HepG2 (cell line): ENCODE results near the gene PEX11G. TPM values are rescaled to one million over a fixed set of nuclear protein-coding genes. Genes with fewer than 3 reads are reported as not detected.

Source experiments
- ATF3 ChIP-seq: sonication (generic); formaldehyde crosslinking; IDR thresholded peaks from 2 replicates; pipeline ENCODE4 v1.4.0; 2020; ENCODE audit warnings: missing genetic modification reagents
- CEBPG ChIP-seq: IDR thresholded peaks from 2 replicates; pipeline ENCODE4 v1.6.1; 2016
- FOXJ3 ChIP-seq: sonication (generic); formaldehyde crosslinking; IDR thresholded peaks from 2 replicates; pipeline ENCODE4 v1.4.0; 2020; ENCODE audit warnings: missing genetic modification reagents, mild to moderate bottlenecking, borderline replicate concordance
- HOXA7 ChIP-seq: sonication (generic); formaldehyde crosslinking; IDR thresholded peaks from 2 replicates; pipeline ENCODE4 v1.8.1; 2022; ENCODE audit warnings: mild to moderate bottlenecking, missing genetic modification reagents, moderate library complexity
- MBNL3 ChIP-seq: fragments of 250-450 bp; sonication (Bioruptor Pico); conservative IDR thresholded peaks from 2 replicates; pipeline ENCODE4 v1.8.0; 2022; ENCODE audit warnings: mild to moderate bottlenecking, inconsistent platforms
- MED8 ChIP-seq: sonication (generic); formaldehyde crosslinking; IDR thresholded peaks from 2 replicates; pipeline ENCODE4 v1.8.1; 2023; ENCODE audit warnings: mild to moderate bottlenecking, missing genetic modification reagents; ENCODE audit not compliant: insufficient replicate concordance
- NCOA5 ChIP-seq: sonication (generic); formaldehyde crosslinking; IDR thresholded peaks from 2 replicates; pipeline ENCODE4 v1.4.0; 2020; ENCODE audit warnings: missing genetic modification reagents
- NFRKB ChIP-seq: fragments of 450-650 bp; IDR thresholded peaks from 2 replicates; pipeline ENCODE4 v1.6.1; 2017
- NR2C2 ChIP-seq: sonication (generic); formaldehyde crosslinking; IDR thresholded peaks from 2 replicates; pipeline ENCODE4 v1.4.0; 2020; ENCODE audit warnings: missing genetic modification reagents, mild to moderate bottlenecking, moderate library complexity, borderline replicate concordance
- NRL ChIP-seq: sonication (generic); formaldehyde crosslinking; IDR thresholded peaks from 2 replicates; pipeline ENCODE4 v1.5.0; 2020; ENCODE audit warnings: missing genetic modification reagents, mild to moderate bottlenecking, moderate library complexity, borderline replicate concordance
- PAWR ChIP-seq: sonication (generic); formaldehyde crosslinking; IDR thresholded peaks from 2 replicates; pipeline ENCODE4 v1.4.0; 2020; ENCODE audit warnings: missing genetic modification reagents, mild to moderate bottlenecking, borderline replicate concordance
- ZHX2 ChIP-seq, 2 experiments: sonication (generic) in 1 of 2; formaldehyde crosslinking in 1 of 2; IDR thresholded peaks; 2 replicates each; pipeline versions ENCODE4 v1.6.1 to v1.9.0; 2014 to 2022; ENCODE audit warnings: antibody characterized with exemption in 1 of 2, borderline replicate concordance in 1 of 2, inconsistent platforms in 1 of 2, low read depth in 1 of 2, missing genetic modification reagents in 1 of 2
- ZNF101 ChIP-seq: sonication (generic); formaldehyde crosslinking; IDR thresholded peaks from 2 replicates; pipeline ENCODE4 v1.4.0; 2020; ENCODE audit warnings: mild to moderate bottlenecking, low read depth, missing genetic modification reagents, borderline replicate concordance
- ZNF329 ChIP-seq: sonication (generic); formaldehyde crosslinking; IDR thresholded peaks from 2 replicates; pipeline ENCODE4 v1.9.0; 2021; ENCODE audit warnings: low read depth, mild to moderate bottlenecking, missing genetic modification reagents
- ZNF746 ChIP-seq: sonication (generic); formaldehyde crosslinking; IDR thresholded peaks from 2 replicates; pipeline ENCODE4 v1.8.0; 2022; ENCODE audit warnings: mild to moderate bottlenecking, missing genetic modification reagents
- polyA plus RNA-seq, 8 experiments: library from polyadenylated mRNA; depleted of rRNA in 3 of 8; stranded (reverse) in 7 of 8; unstranded in 1 of 8; fragments of >200 nt; fragmentation: Illumina TruSeq in 4 of 8; extraction: Trizol in 4 of 8; gene quantifications; 2 replicates each; pipeline versions ENCODE4 v1.2.1 to v1.2.3, GENCODE V29; 2011 to 2016; ENCODE audit warnings: low read depth in 4 of 8, missing spikeins in 1 of 8, mixed read lengths in 1 of 8; ENCODE audit not compliant: insufficient read depth in 1 of 8
- total RNA-seq, 5 experiments: library from RNA; depleted of rRNA; stranded (reverse); fragments of >200 nt; fragmentation: Illumina TruSeq; extraction: Trizol; gene quantifications; 2 replicates each; pipeline ENCODE4 v1.2.3, GENCODE V29; 2016; ENCODE audit warnings: low read depth in 1 of 5
- TF ChIP-seq, protein P1 (sequence below): sonication (generic); formaldehyde crosslinking; IDR thresholded peaks from 2 replicates; pipeline ENCODE4 v1.5.1; 2020; ENCODE audit warnings: mild to moderate bottlenecking, missing genetic modification reagents, borderline replicate concordance
- TF ChIP-seq, protein P2 (sequence below): sonication (generic); formaldehyde crosslinking; IDR thresholded peaks from 2 replicates; pipeline ENCODE4 v1.4.0; 2020; ENCODE audit warnings: low read depth, mild to moderate bottlenecking, missing genetic modification reagents

The PEX11G gene
- total and polyA plus RNA-seq, 2 of the 13 experiments (the other 11 are each of a cell fraction or from before 2014, with no cell fraction given): not detected

GRCh38 chr19:7483720-7484201, 5.1 kb downstream of the PEX11G start (continued):
- TF ChIP-seq, protein P1, sequence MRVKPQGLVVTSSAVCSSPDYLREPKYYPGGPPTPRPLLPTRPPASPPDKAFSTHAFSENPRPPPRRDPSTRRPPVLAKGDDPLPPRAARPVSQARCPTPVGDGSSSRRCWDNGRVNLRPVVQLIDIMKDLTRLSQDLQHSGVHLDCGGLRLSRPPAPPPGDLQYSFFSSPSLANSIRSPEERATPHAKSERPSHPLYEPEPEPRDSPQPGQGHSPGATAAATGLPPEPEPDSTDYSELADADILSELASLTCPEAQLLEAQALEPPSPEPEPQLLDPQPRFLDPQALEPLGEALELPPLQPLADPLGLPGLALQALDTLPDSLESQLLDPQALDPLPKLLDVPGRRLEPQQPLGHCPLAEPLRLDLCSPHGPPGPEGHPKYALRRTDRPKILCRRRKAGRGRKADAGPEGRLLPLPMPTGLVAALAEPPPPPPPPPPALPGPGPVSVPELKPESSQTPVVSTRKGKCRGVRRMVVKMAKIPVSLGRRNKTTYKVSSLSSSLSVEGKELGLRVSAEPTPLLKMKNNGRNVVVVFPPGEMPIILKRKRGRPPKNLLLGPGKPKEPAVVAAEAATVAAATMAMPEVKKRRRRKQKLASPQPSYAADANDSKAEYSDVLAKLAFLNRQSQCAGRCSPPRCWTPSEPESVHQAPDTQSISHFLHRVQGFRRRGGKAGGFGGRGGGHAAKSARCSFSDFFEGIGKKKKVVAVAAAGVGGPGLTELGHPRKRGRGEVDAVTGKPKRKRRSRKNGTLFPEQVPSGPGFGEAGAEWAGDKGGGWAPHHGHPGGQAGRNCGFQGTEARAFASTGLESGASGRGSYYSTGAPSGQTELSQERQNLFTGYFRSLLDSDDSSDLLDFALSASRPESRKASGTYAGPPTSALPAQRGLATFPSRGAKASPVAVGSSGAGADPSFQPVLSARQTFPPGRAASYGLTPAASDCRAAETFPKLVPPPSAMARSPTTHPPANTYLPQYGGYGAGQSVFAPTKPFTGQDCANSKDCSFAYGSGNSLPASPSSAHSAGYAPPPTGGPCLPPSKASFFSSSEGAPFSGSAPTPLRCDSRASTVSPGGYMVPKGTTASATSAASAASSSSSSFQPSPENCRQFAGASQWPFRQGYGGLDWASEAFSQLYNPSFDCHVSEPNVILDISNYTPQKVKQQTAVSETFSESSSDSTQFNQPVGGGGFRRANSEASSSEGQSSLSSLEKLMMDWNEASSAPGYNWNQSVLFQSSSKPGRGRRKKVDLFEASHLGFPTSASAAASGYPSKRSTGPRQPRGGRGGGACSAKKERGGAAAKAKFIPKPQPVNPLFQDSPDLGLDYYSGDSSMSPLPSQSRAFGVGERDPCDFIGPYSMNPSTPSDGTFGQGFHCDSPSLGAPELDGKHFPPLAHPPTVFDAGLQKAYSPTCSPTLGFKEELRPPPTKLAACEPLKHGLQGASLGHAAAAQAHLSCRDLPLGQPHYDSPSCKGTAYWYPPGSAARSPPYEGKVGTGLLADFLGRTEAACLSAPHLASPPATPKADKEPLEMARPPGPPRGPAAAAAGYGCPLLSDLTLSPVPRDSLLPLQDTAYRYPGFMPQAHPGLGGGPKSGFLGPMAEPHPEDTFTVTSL (CRISPR knock-in tag): peak; percentile 64; the same call in 1 of the 2 replicates
- TF ChIP-seq PAWR (CRISPR knock-in tag) (no peak), ATF3 (no peak), FOXJ3 (CRISPR knock-in tag) (no peak), ZNF329 (CRISPR knock-in tag) (no peak), HOXA7 (CRISPR knock-in tag) (no peak), NRL (CRISPR knock-in tag) (0 out of 2 replicates have a peak, but pooled peaks have one; percentile 48), ZNF746 (CRISPR knock-in tag) (no peak), MED8 (CRISPR knock-in tag) (no peak), MBNL3 (no peak), ZNF101 (no peak), ZHX2 (IDR thresholded peaks at IDR 0.05; ENCODE audit: low read depth) (no peak), ZHX2 (CRISPR knock-in tag; IDR thresholded peaks at IDR 0.05; ENCODE audit: borderline replicate concordance) (no peak), NFRKB (no peak), NR2C2 (CRISPR knock-in tag) (0 out of 2 replicates have a peak, but pooled peaks have one; percentile 22), CEBPG (CRISPR knock-in tag) (no peak), NCOA5 (no peak)
- TF ChIP-seq, protein P2, sequence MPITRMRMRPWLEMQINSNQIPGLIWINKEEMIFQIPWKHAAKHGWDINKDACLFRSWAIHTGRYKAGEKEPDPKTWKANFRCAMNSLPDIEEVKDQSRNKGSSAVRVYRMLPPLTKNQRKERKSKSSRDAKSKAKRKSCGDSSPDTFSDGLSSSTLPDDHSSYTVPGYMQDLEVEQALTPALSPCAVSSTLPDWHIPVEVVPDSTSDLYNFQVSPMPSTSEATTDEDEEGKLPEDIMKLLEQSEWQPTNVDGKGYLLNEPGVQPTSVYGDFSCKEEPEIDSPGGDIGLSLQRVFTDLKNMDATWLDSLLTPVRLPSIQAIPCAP (CRISPR knock-in tag): no peak
